GM18508 (cell line): ENCODE data around the gene CHDH.

ENCODE experiments used
- ATAC-seq: cut with Tn5 transposase; IDR thresholded peaks from one replicate; pipeline ENCODE4 v1.9.1; 2021; ENCODE audit warnings: moderate number of reproducible peaks; ENCODE audit not compliant: insufficient read depth, unreplicated experiment

CHDH gene

GRCh38 chr3:53829605-53830004 lies 16.6 kb downstream of the CHDH start:
- ATAC-seq = no peak

- ATAC-seq = no peak
Observed at GRCh38 chr3:53828581-53828980, 17.6 kb downstream of the CHDH start.

GRCh38 chr3:53826048-53826447 lies 20.2 kb downstream of the CHDH start:
- ATAC-seq = no peak

GRCh38 chr3:53824795-53825194 lies 21.4 kb downstream of the CHDH start:
- no peak for ATAC-seq

GRCh38 chr3:53823956-53824657 lies 22.1 kb downstream of the CHDH start:
- ATAC-seq = no peak

- no peak for ATAC-seq
Observed at GRCh38 chr3:53823026-53823955, 22.9 kb downstream of the CHDH start.

GRCh38 chr3:53822331-53822741 lies 23.9 kb downstream of the CHDH start:
- ATAC-seq = no peak

GRCh38 chr3:53821631-53822121 lies 24.5 kb downstream of the CHDH start:
- ATAC-seq = no peak

- ATAC-seq = no peak
Observed at GRCh38 chr3:53820756-53821580, 25.3 kb downstream of the CHDH start.

- no peak for ATAC-seq
Observed at GRCh38 chr3:53820084-53820483, 26.1 kb downstream of the CHDH start.

- no peak for ATAC-seq
Observed at GRCh38 chr3:53819163-53819868, 26.9 kb downstream of the CHDH start.

- no peak for ATAC-seq
Observed at GRCh38 chr3:53818221-53819162, 27.7 kb downstream of the CHDH start.

GRCh38 chr3:53817809-53818208 lies 28.4 kb downstream of the CHDH start:
- no peak for ATAC-seq

- ATAC-seq = no peak
Observed at GRCh38 chr3:53817211-53817610, 29.0 kb downstream of the CHDH start.

- no peak for ATAC-seq
Observed at GRCh38 chr3:53816425-53816824, 29.8 kb downstream of the CHDH start.

GRCh38 chr3:53815651-53816050 lies 30.6 kb downstream of the CHDH start:
- no peak for ATAC-seq

- ATAC-seq = no peak
Observed at GRCh38 chr3:53815067-53815466, 31.2 kb downstream of the CHDH start.

GRCh38 chr3:53813876-53814275 lies 32.3 kb downstream of the CHDH start:
- ATAC-seq = no peak

GRCh38 chr3:53813229-53813628 lies 33.0 kb downstream of the CHDH start:
- no peak for ATAC-seq
